GM19324 (cell line): ENCODE results near the gene EPAS1.

Experiments
- ATAC-seq: cut with Tn5 transposase; IDR thresholded peaks from one replicate; pipeline ENCODE4 v1.9.1; 2021; ENCODE audit warnings: mild to moderate bottlenecking, moderate library complexity; ENCODE audit not compliant: unreplicated experiment, low FRiP score

EPAS1 gene

DNA sequence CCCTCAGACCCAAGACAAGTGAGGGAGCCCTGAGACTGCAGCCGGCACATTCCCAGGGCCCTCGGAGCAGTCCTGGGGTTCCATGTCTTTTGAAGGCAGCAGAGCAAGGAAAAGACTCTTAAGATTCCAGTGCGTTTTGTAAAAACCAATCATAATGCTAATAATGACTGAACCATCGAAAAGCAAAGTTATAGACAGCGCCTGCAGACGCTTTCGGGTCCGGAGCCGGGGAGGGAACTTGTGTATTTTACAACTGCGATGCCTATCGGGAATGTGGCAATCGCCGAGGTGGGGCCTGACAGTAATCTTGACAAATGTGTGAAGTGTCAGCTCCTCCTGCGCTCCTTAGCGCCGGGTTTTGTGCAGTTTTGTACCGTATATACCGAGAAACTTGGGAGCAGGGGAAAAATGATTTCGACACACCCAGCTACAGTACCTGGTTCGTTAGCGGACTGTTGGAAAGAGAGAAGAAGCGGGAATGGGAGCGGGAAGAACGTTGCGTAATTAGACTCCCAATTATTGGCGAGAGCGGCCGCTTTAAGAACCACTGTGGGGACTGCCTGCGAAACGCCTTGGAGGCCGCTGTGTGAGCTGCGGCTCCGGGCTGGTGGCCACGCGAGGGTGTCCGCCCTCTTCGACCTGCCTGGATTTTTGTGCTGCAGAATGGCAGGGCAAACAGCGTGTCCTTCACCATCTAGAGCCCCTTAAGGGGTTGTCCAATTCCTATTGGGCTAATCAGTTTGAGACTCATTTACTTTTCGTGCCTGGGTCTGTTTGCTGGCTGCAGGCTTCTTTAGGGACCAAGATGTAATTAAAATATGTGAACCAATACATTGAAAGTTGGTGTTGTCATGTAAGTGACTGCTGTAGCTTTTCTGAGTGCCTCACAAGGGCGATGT is 2.4 kb downstream of the EPAS1 start:
- ATAC-seq: no peak

DNA sequence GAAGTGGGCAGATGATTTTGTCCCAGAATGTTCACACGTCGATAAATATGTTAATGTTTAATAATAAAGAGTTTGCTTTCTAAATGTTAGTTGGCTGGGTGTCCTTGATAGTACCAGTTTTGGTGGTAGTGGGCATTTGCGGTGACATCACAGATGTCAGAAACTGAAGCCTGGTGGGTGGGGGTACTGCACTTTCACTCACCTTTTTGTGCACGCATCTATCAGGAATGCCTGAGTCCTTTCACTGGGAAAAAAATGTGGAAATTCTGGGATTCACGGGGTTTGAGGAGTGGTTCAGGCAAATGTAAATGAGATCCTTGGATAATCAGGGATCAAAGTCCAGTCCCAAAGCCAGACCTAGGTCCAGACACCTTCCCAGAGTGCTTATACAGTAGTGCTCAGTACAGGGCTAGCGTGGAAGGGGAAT is 3.2 kb downstream of the EPAS1 start:
- ATAC-seq: no peak

DNA sequence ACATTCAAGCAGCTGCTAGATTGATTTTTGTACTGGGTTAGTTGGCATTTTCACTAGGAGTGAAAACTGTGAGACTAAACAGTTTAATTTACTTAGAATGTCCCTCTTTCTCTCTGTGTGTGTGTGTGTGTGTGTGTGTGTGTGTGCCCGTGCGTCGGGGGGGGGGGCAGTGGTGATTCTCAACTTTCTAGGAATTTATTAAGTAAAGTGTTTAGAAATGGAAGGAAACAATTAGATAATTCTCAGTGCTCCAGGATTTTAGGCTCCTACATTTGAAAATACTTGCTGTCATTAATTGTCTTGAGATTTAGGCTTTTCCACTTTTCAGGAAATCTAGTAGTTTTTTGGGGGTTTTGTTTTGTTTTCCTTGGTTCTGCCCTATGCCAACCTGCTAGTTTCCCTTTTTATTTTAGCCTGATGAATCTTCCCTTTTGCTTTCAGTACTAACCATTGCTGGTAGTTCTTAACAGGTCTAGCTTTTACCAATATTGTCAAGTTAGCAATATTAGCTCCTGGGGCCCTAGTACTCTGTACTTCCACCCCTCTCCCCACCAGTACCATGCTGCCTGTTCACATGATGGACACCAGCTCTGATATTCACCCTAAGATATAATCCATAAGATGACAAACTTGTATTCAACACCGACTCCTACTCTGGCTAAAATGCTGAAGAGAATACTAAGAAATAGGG is 4.9 kb downstream of the EPAS1 start:
- no peak for ATAC-seq

DNA sequence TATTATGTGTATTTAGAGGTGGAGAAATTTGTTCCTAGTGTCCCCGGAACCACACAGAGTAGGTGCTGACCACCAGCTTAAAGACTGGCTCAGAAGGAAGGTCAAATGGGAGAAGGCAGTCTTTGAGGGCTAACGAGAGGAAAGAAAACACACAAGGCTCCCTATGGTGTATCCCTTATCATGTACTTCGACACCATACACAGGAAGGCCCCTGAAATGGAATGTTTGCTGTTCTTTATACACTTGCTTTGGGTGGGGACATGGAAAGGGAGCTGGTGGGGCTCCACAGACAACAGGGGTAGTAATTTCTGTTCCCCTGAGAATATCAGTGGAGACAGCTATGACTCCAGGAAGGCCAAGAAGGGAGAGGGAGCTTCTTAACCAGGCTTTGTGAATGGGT is 6.0 kb downstream of the EPAS1 start:
- no peak for ATAC-seq

DNA sequence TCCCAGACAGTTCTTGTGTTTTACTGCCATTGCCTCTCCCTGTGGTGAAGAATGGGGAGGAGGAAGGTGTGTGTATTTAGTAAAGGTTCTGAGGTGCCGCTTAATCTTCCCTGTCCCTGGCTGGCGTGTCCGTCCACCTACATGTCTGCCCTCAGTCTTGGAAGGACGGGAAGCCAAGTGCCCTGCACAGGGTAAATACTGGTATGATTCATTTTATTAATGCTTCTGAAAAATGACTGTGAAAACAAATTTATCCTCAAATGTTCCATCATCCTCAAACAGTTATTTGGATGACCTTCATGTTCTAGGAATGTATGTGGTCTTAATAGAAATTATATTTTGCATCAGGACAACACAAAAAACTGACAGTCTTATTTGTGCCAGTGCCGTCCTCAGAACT is 6.6 kb downstream of the EPAS1 start:
- ATAC-seq: no peak

DNA sequence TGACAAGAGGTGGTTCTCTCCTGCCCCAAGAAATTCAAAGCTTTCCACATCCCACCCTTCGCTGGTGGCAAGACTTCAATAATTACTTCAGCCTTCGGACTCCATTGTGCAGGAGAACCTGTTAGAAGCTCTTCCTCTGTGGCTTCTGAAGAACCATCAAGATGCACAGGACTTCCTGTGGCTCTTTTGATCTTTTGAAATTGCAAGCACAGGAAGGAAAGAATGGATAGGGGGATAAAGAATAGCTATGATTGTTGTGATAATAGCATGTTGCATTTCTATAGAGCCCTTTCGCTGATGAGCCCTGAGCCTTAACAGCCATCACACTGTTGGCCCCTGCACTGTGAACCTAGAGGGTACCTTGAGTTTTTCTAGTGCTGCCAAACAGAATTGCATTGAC is 7.4 kb downstream of the EPAS1 start:
- ATAC-seq: no peak

DNA sequence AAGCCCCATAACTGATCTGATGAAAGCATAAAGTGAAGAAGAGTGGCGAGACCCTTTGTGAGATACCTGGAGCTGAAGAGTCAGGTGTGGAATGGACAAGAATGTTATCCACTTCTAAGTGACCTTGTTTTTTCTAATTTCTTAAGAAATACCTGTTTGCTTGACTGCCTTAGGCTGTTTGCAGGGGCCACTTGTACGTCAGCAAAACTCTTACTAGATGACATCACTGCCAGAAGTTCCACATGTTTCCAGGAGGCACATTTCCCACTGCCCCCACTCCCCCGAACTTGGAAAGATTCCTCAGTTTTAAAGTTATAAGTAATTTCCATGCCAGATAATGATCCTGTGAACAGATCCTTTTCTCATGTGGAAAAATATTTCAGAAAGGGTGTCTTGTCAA is 8.0 kb downstream of the EPAS1 start:
- ATAC-seq: no peak

DNA sequence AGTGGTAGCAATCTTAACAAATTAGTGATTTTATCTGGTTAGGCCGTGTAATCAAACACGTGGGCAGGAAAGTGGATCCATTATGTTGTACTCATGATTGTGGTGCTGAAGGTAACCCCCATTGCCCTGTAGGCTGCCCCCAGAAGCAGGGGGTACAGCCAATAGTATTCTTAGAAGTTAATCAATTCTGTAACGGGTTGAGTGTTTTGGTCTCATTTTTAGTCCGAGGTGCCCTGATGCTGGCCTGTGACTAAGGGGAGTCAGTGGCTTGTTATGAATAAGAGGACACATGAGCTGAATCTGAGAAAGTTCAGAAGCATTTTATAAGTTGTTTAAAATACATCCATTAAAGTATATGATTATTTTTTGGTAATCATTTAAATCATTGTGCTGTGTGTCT is 8.6 kb downstream of the EPAS1 start:
- ATAC-seq: no peak

DNA sequence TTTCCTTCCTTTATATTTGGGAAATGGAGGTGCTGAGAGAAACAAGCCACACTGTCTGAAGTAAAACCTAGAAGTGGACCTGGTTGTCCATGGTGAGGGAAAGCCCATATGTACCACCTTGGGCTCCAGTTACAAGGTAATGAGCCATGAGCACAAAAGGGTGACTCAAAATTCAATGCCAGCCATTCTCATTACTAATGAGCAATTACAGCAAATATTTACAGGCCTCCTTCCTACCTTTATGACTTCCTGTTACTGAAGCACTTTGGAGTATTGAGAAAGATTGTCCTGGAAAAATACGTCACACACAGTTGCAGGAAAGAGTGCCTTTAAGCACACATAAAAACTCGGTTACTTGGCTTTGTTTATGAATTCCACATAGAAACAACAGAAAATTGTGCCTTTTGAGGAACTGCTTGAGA is 9.1 kb downstream of the EPAS1 start:
- ATAC-seq: no peak

DNA sequence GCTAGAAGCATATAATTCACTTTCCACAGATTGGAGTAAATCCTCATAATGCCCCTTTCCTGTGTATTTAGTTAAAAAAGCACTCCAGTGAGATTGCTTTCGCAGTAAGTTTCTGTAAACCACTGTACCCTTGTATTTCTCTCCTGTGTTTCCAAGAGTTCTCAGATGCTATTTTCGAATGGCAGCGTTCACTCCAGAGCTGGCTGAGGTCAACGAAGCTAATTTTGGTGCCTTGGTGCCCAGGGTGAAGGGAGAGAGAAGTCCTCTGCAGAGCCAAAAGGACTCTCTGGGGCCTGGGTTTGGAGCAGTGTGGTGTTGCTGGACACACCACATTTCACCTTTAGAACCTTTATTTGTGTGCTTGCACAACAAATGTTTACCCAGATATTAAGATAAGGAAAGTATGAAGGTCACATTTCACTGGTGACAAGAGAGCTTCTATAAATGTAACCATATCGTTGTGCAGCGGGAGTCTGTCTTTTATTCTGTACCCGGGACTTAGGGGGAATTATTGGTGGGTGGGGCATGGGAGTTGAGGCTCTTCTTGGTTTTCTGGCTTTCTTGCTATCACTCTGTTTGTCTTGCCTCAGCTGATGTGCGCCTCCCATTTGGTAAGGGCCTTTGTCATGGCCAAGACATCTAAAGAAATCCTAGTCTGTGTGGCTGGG is 9.9 kb downstream of the EPAS1 start:
- no peak for ATAC-seq

DNA sequence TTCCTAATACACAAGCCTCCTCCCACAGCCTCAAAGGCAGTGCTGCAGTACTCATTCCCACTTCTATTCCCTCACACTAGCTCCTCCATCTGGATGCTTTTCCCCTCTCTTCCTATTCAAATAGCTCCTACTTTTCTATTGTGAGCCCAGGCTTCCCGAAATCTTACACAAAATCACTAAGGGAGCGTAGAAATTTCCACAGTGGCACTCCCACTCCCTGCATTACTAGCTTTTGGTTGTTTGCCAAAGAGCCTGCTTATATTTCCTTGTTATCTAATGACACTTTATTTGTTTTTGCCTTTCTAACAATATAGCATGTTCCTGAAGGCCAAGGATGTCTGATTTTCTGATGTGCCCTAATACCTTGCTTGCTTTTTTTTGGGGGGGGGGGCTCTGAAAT is 10.9 kb downstream of the EPAS1 start:
- no peak for ATAC-seq

DNA sequence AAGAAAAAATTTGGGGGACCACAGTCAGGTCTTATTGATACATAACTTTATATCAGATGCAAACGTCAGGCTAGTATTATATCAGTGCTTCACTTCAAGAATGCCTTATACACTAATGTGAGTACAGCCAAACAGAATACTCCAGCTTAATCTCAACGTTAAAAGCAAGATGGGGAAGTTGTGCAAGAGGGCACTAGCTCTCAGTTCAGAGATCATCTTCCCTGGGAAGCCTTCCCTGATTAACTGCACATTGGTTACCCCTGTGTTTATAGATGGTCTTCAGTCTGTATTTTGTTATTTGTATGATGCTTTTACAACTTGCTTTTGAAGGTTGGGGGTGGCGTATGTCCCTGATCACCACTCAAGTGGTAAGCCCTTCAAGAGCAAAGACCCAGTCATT is 11.4 kb downstream of the EPAS1 start:
- ATAC-seq: no peak

DNA sequence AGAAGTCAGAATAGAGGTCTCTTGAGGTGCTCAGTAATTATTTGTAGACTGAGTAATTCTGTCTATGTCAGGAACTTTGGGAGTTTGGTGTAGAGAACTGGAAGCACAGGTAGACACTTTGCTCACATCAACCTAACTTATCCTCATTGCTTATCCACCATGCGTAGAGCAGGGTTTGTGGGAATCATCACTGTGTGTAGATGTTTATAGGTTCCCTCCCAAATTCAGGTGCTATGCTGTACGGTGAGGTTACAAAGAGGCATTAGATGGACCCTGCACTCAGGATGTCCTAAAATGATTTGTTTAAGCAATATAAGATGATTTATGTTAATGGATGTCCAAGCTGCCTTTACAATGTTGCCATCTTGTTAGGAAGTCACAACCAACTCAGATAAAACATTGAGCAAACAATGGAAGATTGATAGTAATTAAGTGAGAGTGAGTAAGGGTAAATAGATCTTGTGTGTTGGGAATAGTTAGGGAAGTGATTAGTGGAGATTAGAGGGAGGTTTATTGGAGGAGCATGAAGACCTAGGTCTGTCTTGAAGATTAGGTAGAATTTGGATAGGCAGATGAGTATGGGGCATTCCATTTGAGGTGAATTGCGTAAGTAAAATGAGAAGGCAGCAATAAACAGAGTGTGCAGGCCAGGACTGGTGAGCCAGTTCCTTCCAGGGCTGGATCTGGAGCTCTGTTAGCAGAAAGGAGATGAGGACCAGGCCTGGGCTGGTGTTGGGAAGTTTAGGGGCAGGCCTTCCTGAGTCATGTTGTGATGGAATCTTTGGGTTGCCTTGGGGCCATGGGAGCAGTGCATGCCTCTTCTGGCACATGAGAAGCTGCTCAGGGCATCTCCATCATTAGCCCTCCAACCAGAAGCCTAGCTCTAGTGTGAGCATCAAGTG is 12.1 kb downstream of the EPAS1 start:
- ATAC-seq: no peak

DNA sequence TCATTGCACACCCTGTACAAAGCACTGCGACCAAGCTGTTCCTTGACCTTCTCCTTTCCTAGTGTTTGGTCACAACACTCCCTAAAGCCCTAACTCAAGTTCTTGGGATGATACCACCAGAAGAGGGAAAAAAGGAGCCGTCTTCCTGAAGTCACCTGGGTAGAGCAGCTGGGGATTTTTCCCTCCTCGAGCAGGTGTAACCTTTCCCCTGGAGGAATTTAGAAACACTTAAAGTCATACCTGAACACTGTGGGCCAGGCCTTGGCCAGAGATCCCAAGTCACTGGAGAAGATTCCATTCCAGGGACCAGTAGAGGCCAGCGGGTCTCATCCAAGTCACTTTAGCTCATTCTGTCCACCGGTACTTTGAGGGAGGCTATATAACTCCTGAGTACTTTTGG is 13.2 kb downstream of the EPAS1 start:
- ATAC-seq: no peak

DNA sequence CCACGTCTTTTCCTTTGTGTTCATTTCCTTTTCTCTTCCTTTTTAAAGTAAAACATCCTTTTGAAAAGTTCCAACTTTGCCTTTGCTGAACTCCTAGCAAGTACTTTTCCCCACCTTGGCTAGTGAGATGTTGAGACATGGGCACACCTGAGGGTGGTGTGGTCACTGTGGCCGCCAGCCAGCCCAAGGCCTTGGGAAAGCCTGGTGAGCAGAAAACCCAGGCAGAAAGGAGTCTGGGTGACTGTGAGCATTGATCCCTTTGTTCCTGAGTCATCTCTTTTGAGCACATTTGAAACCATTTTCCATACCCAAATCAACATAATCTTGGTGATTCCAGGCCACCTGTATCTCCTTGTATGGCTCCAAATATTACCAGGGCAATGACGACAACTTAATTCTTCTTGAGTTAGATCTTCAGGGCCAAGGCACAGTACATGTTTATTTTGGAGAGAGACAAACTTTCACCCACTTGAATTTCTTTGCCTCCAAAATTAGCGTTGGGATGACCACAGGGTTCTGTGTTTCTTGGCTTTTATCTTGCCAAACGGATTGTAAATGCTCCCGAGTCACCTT is 14.5 kb downstream of the EPAS1 start:
- no peak for ATAC-seq

DNA sequence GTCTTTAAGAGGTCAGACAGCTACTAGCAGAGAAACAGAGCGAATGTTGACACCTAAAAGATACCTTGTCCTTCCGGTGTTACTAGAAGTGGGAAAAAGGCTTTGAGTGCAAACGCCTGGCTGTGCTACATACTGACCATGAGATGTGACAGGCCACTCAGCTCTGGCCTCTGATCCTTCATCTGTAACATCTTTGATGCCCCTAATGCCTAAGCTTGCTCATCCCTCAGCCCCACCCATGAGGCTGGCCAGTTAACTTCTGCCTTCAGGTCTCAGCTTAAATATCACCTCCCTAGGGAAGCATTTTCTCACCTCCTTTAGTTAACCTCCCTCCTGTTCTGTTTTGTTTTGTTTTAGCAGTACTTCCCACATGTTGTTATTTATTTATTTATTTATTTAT is 15.9 kb downstream of the EPAS1 start:
- ATAC-seq: no peak

DNA sequence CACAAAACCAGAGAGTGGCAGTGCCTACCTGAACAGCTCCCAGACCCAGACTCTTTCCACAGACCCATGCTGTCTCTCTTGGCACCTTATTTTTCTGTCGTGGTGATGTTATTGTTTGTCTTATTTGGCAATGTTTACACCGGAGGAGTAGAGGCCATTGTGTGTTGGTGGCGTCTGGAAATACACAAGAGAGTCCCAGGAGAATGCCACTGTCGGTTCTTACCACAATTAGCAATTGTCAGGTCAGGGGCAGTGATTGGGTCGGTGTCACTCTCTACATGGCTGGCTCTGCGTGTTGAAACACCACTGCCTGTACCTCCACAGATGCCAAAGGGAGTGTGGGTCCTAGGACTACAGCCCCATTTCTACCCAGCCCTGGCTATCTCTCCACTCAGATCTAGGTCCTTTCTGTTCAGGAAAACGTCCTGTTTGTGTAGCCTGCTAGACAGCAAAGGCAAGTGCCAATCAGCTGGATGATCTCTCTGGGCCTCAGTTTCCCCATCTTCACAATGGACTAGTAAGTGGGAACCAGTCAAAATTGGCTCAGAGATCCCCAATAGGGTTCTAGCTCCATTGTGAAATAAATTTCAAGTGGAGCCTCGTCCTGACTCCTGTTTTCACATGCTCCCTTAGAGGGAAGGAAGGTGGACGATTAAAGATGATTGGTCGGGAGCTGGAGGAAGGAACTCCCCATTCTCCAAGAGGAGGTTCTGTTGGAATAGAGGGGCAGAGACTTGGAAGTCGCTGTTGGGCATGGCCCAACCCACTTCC is 17.0 kb downstream of the EPAS1 start:
- no peak for ATAC-seq

DNA sequence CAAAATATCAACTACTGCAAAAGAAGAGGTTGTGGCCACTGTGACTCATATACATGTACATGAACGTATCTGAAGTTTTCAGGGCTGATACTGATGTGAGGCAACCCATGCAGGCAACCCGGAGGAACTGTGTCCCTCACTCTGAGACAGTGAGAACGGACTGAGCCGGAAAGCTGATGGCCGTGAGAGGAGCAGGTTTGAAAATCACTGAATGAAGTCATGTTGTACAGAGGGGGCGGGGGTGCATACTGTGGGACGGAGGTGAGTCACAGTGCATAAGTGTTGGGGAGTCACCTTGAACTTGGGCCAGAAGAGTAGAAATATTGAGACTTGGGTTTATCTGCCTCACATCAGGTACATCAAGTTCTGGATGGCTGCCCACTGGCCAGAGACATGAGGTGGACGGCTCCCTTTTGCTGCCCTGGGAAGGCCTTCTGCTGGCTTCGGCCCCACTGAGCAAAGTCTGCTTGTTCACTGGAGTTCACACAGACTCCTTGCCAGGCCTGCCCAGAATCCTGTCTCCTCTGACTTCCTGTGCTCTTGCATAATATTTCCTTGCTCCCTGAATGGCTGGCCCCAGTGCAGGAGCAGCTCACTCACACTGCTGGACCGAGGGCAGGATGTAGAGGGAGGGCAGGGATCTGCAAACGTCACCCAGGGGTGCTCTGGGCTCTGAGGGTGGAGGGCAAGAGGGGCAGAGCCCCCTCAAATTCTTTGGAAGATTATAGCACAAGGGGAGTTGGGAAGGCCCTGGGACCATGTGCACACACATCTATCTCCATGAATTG is 18.1 kb downstream of the EPAS1 start:
- ATAC-seq: no peak

DNA sequence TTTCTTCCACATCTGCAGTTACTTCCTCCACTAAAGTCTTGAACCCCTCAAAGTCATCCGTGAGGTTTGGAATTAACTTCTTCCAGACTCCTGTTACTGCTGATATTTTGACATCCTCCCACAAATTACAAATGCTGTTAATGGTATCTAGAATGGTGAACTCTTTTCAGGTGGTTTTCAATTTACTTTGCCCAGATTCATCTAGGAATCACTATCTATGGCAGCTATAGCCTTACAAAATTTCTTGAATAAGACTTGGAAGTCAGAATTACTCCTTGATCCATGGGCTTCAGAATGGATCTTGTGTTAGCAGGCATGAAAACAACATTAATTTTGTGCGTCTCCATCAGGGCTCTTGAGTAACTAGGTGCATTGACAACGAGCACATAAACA is 19.9 kb downstream of the EPAS1 start:
- ATAC-seq: no peak
